HG02623 (cell line): Measurements from ENCODE around the gene RALA.

ENCODE experiments used
- ATAC-seq: cut with Tn5 transposase; IDR thresholded peaks from one replicate; pipeline ENCODE4 v1.9.1; 2021; ENCODE audit warnings: moderate library complexity; ENCODE audit not compliant: unreplicated experiment

The RALA gene

GRCh38 chr7:39609935-39610263 lies 13.5 kb upstream of the RALA start:
- ATAC-seq = no peak

DNA sequence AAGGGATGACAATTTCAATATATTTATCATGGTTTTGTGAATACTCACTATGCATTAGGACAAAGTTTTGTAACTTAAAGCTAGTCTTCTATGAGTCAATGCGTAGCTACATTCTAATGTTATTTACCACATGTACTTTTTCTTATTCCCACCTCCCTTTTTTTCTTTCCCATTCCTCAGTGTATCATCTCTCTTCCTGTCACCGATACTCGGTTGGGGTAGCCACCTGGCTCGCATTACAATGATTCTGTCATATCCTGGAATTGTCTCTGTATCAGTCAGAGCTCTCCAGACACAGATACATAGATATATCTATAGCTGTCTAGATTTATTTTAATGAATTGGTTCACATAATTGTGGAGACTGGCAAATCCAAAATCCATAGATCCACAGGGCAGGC lies 9.8 kb upstream of the RALA start:
- no peak for ATAC-seq

GRCh38 chr7:39614299-39614698 lies 9.1 kb upstream of the RALA start:
- ATAC-seq = no peak

GRCh38 chr7:39615350-39615975 lies 7.9 kb upstream of the RALA start:
- no peak for ATAC-seq

- no peak for ATAC-seq
Observed at GRCh38 chr7:39616138-39616537, 7.2 kb upstream of the RALA start.

- ATAC-seq = no peak
Observed at GRCh38 chr7:39617005-39617404, 6.4 kb upstream of the RALA start.

GRCh38 chr7:39618868-39619267 lies 4.5 kb upstream of the RALA start:
- no peak for ATAC-seq

GRCh38 chr7:39620486-39620885 lies 2.9 kb upstream of the RALA start:
- ATAC-seq = no peak

- no peak for ATAC-seq
Observed at GRCh38 chr7:39621261-39621660, 2.1 kb upstream of the RALA start.

- ATAC-seq = no peak
Observed at GRCh38 chr7:39621784-39622411, 1.5 kb upstream of the RALA start.

GRCh38 chr7:39622609-39623008 lies 763 bp upstream of the RALA start:
- no peak for ATAC-seq

DNA sequence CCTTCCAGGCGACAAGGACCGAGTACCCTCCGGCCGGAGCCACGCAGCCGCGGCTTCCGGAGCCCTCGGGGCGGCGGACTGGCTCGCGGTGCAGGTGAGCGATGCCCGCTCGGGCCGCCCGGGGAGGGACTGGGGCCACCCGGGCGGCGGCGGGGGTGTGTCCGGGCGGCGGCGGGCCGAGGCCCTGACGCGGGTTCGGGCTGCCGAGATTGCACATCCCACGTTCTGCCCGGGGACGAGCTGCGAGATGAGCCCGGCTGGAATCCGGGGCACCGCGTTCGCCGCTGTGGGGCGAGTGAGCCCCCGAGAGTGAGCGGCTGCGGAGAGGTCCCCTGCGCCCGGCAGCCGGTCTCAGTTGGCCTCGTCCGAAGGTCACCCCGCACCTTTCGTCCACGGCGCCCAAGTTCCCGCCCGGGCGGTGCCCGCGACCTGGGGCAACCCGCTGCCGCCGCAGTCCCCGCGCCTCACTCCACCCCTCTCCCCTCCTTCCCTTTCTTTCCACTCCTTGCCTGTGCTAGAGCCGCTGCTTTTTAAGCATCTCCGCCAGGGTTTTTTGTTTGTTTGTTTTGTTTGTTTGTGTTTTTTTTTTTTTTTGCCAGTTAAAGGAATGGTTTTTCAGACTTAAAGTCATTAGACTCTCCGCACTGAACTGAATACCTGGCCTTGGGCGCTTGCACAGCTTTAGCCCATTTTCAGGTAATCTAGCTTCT lies 515 bp downstream of the RALA start:
- peak; percentile 42 for ATAC-seq

- no peak for ATAC-seq
Observed at GRCh38 chr7:39624442-39624807, 1.1 kb downstream of the RALA start.

DNA sequence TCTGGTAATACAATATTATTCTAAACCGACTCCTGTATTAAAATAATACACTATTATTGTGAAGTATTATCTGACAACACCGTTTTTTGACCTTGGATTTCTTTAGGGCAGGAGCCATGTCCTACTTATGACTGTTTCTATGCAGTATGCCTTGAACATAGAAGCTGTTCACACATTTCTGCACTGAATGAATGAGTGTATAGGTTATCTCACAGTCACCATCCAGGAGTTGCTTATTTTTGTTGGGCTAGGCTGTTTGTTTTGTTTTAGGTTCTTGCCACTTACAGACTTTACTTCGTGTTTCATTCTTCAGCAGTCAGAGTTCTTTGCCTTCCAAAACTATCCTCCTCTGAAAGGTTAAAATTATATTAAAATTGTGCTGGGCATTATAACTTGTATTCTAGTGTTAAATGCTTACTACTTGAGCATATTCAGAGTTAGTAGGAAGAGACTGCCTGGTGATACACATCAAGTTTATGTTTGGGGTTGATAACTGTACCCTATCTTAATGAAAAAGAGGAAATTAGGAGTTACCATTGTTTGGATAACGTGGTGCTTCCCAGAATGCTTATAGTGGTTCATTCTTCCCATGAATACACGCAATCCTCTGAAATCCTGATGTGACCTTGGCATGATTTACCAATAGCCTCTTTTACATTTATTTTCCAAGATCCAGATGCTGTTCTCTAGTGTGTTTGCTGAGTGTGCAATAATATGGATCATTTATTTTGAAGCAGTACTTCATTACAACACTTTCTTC lies 1.7 kb downstream of the RALA start:
- no peak for ATAC-seq

DNA sequence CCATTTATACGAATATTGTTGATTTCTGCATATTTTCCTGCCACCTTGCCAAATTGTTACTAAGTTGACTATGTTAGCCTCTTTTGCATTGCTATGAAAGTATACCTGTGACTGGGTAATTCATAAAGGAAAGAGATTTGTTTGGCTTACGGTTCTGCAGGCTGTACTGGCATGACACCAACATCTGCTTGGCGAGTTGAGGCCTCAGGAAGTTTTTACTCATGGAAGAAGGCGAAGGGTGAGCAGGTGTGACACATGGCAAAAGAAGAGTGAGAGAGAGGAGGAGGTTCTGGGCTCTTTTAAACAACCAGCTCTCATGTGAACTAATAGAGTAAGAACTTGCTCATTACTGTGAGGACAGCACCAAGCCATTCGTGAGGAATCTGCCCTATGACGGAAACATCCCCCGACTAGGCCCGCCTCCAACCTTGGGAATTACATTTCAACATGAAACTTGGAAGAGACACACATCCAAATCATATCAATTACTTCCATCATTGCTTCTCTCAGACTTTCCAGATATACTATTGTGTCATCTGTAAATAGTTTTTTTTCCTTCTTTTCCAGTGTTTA lies 8.4 kb downstream of the RALA start:
- no peak for ATAC-seq

GRCh38 chr7:39633563-39634477 lies 10.4 kb downstream of the RALA start:
- ATAC-seq = no peak

DNA sequence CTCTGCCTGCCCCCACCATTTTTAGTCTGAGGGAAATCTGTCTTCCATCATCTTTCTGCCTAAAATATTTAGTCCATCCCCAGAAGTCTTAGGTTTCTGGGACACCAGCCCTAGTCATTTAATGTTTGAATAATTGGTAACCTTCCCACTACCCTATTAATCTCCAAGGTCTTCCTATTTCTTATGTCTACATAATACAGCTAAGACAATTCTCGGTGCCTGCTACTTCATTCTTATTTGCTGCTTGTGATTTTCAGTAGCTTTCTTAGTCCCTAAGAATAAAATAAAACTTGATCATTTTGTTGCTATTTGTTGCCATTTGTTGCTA lies 11.1 kb downstream of the RALA start:
- no peak for ATAC-seq

DNA sequence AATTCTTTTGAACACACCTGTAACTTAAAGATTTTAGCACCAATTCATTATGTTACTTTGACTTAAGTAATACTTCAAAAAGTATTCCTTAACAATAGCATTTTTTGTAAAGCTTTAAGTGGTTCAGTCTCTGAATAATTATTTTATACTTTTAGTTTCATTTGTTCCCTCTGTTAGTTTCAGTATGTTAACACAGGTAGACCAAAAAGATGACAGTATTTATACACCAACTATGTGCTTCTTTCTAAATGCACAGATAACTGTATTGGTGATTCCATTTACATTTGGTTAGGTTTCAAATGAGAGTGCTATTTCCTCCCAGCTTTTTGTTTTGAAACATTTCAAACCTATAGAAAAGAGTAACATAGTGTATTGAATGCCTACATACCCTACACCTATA lies 14.0 kb downstream of the RALA start:
- no peak for ATAC-seq

GRCh38 chr7:39637963-39638485 lies 14.7 kb downstream of the RALA start:
- ATAC-seq = no peak

- no peak for ATAC-seq
Observed at GRCh38 chr7:39642896-39643295, 19.5 kb downstream of the RALA start.
